Measurements from ENCODE around the gene PDE4D. TPM values are rescaled to one million over a fixed set of nuclear protein-coding genes. Genes with fewer than 3 reads are reported as not detected.
"Not testable (repeated sequence)": the region's sequence is repeated elsewhere in the genome, so short reads cannot be mapped to it uniquely, and the experiment has no call there.

The PDE4D gene
- total RNA-seq, 1 experiment from 2014 or later, result 6.5 TPM

GRCh38 chr5:59416451-59416850 lies 477.1 kb downstream of the PDE4D start:
- no TSS peak for BruUV-seq (replicated peaks)

GRCh38 chr5:59416026-59416425 lies 477.5 kb downstream of the PDE4D start:
- no peak overlapping the region for H3K27ac ChIP-seq (ENCODE audit: low read depth, low read length, poor library complexity, severe bottlenecking)
- H3K9me3 ChIP-seq (ENCODE audit: low read depth, low read length, poor library complexity, severe bottlenecking), result no peaks in the 10 kb centered on the region
- no peak for TF ChIP-seq EZH2 (IDR thresholded peaks at IDR 0.05; ENCODE audit: borderline replicate concordance, low read depth, low read length, poor library complexity, severe bottlenecking)
- no peak for TF ChIP-seq CTCF (conservative IDR thresholded peaks at IDR 0.05; ENCODE audit: low read depth, low read length)
- no peaks in the 10 kb centered on the region for H3K36me3 ChIP-seq (ENCODE audit: insufficient read depth, low read length, poor library complexity, severe bottlenecking)
- H3K27me3 ChIP-seq (replicated peaks; ENCODE audit: insufficient read depth, low read depth, low read length, poor library complexity), result no peaks in the 10 kb centered on the region
- CTCF ChIA-PET, result no interaction called here
- no peaks in the 10 kb centered on the region for H3K4me1 ChIP-seq (ENCODE audit: insufficient read depth, low read length, poor library complexity, severe bottlenecking)
- no peak for DNase-seq (ENCODE audit: low spot score)
- no peak overlapping the region for H3K4me3 ChIP-seq (ENCODE audit: low read depth, low read length, poor library complexity, severe bottlenecking)
- POLR2A ChIA-PET (ENCODE audit: low non-redundant PET), result no interaction called here
- intact Hi-C loops (cut with micrococcal nuclease; ENCODE audit: unreplicated experiment), result no loop called here
- BruUV-seq (replicated peaks), result no TSS peak

More at GRCh38 chr5:59416451-59416850, 477.1 kb downstream of the PDE4D start:
- POLR2A ChIA-PET (ENCODE audit: low non-redundant PET), result no interaction called here
- intact Hi-C loops (cut with micrococcal nuclease; ENCODE audit: unreplicated experiment), result no loop called here
- CTCF ChIA-PET, result no interaction called here
- TF ChIP-seq EZH2 (IDR thresholded peaks at IDR 0.05; ENCODE audit: borderline replicate concordance, low read depth, low read length, poor library complexity, severe bottlenecking) (no peak), CTCF (conservative IDR thresholded peaks at IDR 0.05; ENCODE audit: low read depth, low read length) (no peak)
- no peaks in the 10 kb centered on the region for H3K9me3 ChIP-seq (ENCODE audit: low read depth, low read length, poor library complexity, severe bottlenecking)
- no peak overlapping the region for H3K27ac ChIP-seq (ENCODE audit: low read depth, low read length, poor library complexity, severe bottlenecking)
- DNase-seq (ENCODE audit: low spot score), result no peak
- no peaks in the 10 kb centered on the region for H3K4me1 ChIP-seq (ENCODE audit: insufficient read depth, low read length, poor library complexity, severe bottlenecking)
- no peak overlapping the region for H3K4me3 ChIP-seq (ENCODE audit: low read depth, low read length, poor library complexity, severe bottlenecking)
- H3K36me3 ChIP-seq (ENCODE audit: insufficient read depth, low read length, poor library complexity, severe bottlenecking), result no peaks in the 10 kb centered on the region
- no peaks in the 10 kb centered on the region for H3K27me3 ChIP-seq (replicated peaks; ENCODE audit: insufficient read depth, low read depth, low read length, poor library complexity)

- ChIA-PET CTCF (no interaction called here), POLR2A (ENCODE audit: low non-redundant PET) (no interaction called here)
- no peak overlapping the region for H3K27ac ChIP-seq (ENCODE audit: low read depth, low read length, poor library complexity, severe bottlenecking)
- H3K27me3 ChIP-seq (replicated peaks; ENCODE audit: insufficient read depth, low read depth, low read length, poor library complexity), result no peaks in the 10 kb centered on the region
- intact Hi-C loops (cut with micrococcal nuclease; ENCODE audit: unreplicated experiment), result no loop called here
- no peaks in the 10 kb centered on the region for H3K4me1 ChIP-seq (ENCODE audit: insufficient read depth, low read length, poor library complexity, severe bottlenecking)
- TF ChIP-seq CTCF (conservative IDR thresholded peaks at IDR 0.05; ENCODE audit: low read depth, low read length) (no peak), EZH2 (IDR thresholded peaks at IDR 0.05; ENCODE audit: borderline replicate concordance, low read depth, low read length, poor library complexity, severe bottlenecking) (no peak)
- no peak for DNase-seq (ENCODE audit: low spot score)
- BruUV-seq (replicated peaks), result no TSS peak
- H3K9me3 ChIP-seq (ENCODE audit: low read depth, low read length, poor library complexity, severe bottlenecking), result no peaks in the 10 kb centered on the region
- no peak overlapping the region for H3K4me3 ChIP-seq (ENCODE audit: low read depth, low read length, poor library complexity, severe bottlenecking)
- no peaks in the 10 kb centered on the region for H3K36me3 ChIP-seq (ENCODE audit: insufficient read depth, low read length, poor library complexity, severe bottlenecking)
Measured at GRCh38 chr5:59412428-59412827, 481.1 kb downstream of the PDE4D start.

- POLR2A ChIA-PET (ENCODE audit: low non-redundant PET); CTCF ChIA-PET; intact Hi-C loops (cut with micrococcal nuclease; ENCODE audit: unreplicated experiment); DNase-seq (ENCODE audit: low spot score); H3K4me3 ChIP-seq (ENCODE audit: low read depth, low read length, poor library complexity, severe bottlenecking); H3K27me3 ChIP-seq (replicated peaks; ENCODE audit: insufficient read depth, low read depth, low read length, poor library complexity); H3K9me3 ChIP-seq (ENCODE audit: low read depth, low read length, poor library complexity, severe bottlenecking); H3K27ac ChIP-seq (ENCODE audit: low read depth, low read length, poor library complexity, severe bottlenecking); H3K36me3 ChIP-seq (ENCODE audit: insufficient read depth, low read length, poor library complexity, severe bottlenecking); BruUV-seq (replicated peaks); H3K4me1 ChIP-seq (ENCODE audit: insufficient read depth, low read length, poor library complexity, severe bottlenecking): not testable (repeated sequence)
Measured at GRCh38 chr5:59408997-59409396, 484.5 kb downstream of the PDE4D start.
